HG03280 (cell line): ENCODE measurements around the gene SLC25A30.

Source experiments
- ATAC-seq: cut with Tn5 transposase; IDR thresholded peaks from one replicate; pipeline ENCODE4 v1.9.1; 2021; ENCODE audit warnings: mild to moderate bottlenecking, moderate library complexity; ENCODE audit not compliant: unreplicated experiment

The SLC25A30 gene, protein sequence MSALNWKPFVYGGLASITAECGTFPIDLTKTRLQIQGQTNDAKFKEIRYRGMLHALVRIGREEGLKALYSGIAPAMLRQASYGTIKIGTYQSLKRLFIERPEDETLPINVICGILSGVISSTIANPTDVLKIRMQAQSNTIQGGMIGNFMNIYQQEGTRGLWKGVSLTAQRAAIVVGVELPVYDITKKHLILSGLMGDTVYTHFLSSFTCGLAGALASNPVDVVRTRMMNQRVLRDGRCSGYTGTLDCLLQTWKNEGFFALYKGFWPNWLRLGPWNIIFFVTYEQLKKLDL

DNA sequence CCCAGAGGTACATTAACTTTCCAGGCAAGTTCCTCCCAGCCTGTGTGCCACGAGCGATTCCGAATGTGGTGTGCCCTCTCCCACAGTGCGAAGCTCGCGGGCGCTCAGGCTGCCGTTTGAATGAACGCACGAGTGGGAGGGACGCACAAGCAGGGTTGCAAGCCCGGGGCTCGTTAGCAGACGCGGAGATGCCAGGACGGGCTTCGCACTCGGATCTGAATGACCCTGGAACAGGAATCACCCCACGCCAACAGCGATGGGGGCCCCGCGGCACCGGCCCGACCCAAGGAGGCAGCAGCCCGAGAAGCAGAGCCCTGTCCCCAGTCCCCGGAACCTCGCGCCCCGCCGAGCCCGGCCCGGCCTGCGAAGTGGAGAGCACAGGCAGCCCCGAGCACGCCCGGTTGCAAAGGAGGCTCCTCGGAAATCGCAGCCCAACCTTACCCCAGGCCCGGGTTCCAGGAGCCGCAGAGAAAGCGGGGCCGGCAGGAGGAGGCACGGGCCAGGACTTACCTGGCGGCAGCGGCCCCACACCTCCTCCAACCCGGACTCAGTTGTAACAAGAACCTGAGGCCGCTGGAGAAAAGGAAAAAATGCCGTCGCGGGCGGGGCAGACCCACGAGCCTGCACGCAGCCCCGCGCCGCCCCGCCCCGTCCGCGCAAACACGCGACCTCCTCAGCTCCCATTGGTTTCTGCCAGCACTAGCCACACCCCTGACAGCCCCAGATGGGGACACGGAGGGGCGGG lies at the start of gene SLC25A30:
Gene SLC25A30 (minus strand): TSS at position 584 of the 745 bp plus-strand sequence. CDS start 6,948 bp downstream, outside the sequence.
- peak; percentile 89 for ATAC-seq

DNA sequence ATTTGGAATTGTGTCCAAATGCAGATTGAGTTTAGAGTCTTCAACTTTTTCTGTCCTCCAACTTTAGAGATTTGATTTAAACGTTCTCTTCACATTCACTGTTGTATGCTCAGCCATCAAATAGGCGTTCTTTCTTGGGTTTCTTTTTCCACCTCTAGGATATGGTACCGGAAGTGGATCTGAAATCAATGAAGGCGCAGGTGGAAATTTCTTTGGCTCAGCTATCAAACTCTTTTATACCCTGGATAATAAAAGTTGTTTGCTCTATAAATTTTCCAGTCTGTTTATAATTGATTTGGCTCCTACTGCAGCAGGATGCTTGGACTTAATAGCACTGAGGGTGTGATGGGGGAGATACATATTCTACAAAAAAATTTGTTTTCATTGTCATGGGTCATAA lies 48.2 kb upstream of the SLC25A30 start:
- ATAC-seq, result no peak

DNA sequence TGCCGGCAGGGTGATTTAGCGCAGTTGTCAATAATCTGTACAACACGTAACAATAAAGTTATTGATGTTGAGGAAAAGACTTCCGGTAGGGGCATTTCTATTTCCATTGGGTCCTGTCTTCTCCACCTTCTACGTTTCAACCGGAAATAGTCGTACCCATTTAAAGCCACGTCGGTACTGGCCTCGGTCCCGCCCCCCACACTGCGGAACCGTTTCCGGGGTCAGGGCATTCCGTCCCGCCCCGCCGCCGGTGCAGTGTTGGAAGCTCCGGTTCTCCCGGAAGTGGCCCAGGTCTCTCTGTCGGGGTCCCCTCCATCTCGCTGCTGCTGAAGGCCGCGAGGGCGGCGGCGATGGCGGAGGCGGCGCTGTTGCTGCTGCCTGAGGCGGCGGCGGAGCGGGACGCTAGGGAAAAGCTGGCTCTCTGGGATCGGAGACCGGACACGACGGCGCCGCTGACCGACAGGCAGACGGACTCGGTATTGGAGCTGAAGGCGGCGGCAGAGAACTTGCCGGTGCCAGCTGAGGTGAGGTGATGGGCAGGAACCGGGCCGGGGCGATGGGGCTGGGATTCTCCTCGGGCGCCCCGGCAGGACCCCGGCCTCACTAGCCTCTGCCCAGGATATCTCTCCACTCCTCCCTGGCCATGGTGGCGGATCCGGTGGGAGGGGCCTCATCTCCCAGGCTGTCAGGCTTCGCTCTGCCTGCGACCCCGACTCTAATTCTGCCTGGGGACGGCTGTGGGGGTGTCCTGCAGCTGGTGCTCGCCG lies 46.7 kb upstream of the SLC25A30 start, which contains the start of gene COG3:
Gene COG3 (plus strand): TSS at position 253 of the 767 bp plus-strand sequence. CDS start 98 bp downstream, at position 351.
- peak; percentile 93 for ATAC-seq

DNA sequence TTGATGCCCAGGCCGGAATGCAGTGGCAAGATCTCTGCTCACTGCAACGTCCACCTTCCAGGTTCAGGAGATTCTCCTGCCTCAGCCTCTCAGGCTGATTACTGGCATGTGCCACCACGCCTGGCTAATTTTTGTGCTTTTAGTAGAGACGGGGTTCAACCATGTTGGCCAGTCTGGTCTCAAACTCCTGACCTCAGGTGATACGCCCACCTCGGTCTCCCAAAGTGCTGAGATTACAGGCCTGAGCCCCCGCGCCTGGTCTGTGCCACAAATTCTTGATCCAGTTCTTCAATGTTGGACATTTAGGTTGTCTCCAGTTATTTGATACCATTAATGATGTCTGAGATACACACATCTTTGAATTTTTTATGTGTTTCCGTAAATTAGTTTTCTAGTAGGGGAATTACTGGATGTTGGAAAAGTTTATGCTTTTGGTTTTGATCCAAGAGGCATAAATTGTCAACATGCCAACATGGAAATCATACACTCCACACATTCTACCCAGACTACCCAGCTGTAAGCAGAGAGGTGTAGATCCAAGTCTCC lies 46.0 kb upstream of the SLC25A30 start:
- no peak for ATAC-seq

DNA sequence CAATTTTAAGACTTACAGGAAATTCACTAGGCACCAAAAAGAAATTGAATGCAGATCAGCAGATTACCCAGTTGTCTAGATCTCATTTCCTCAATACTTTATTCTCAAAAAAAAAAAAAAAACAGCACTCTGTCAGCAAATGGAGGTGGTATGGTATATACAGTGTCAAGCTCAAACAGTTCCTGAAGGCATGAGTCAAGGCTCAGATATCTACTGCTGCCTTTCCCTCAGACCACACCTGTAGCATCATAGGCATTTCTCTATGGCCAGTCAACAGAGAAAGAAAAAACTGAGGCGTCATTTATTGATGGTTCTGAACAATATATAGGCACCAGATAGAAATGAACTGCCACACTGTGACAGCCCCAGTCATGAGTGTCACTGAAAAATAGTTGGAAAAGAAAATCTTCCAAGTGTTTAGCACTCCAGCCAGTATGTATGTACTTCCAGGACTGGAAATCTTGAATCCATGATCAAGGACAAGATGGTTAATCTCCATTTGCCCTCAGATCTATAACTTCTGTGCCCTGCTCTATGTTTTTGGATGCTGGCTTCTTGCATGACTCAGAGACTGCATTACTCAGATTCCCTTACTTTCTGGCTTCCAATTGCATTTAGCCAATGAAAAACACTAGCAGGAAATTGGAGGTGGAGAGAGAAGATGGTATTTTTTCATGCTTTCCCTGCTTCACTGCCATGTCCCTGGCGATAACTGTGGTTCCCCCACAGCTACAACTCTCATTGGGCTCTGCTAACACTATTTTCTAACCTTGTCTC lies 38.2 kb upstream of the SLC25A30 start:
- no peak for ATAC-seq

DNA sequence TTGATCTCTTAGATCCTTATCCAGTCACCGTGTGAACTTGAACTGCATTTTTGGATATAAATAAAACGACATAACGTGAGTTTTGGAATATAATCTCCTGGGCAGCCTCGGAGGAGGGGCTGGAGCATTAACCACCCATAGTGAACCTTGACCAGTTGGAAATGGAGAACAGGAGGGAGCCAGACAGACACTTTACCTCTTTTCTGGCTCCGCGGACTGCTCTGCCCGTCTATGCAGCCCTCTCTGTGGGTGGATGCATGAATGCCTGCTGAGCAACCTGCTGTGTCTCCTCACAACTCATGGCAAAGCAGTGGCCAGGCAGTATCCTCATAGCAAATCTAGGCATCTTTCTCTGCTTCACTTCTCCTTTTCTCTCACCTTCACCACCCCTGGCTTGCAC lies 36.0 kb upstream of the SLC25A30 start:
- no peak for ATAC-seq

DNA sequence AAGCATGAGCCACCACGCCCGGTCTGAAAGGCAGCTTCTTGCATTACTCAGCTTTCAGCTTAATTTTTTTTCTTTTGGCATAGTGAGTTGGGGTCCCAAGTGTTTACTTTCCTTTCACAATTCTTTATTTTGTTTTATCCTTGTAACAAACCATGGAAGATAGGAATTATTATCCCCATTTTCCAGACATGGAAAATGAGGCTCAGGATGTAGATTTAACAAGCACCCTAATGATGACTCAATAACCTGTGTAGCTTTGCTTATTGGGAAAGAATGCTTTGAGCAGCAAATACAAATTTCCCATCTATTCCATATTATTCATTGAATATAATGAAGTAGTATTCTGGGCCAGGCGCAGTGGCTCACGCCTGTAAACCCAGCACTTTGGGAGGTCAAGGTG lies 33.1 kb upstream of the SLC25A30 start:
- ATAC-seq, result no peak

DNA sequence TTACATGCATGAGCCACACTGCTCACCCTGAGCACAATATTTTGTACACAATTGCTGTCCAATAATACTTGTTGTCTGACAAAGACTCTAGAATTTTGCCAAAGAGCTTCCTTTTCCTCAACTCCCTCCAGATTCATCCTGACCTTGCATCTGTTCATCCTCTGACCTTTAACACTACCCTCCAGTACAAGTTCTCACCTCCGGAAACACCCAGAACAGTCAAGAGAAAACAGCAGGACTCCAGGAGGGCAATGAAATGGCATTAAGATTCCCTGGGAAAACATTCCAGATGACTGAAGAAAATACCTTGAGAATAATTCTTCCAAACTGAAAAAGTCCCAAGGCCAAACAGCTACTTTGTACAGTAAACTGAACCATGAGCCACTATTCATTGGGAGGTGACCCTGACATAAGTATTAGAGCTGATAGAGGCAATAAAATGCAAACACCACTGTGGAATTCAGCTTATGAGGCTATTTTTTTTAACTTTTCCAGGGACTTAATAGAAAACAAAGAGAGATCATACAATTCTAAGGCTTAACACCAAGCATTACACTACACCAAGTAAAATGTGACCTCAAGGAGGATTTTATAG lies 30.9 kb upstream of the SLC25A30 start:
- ATAC-seq, result no peak

DNA sequence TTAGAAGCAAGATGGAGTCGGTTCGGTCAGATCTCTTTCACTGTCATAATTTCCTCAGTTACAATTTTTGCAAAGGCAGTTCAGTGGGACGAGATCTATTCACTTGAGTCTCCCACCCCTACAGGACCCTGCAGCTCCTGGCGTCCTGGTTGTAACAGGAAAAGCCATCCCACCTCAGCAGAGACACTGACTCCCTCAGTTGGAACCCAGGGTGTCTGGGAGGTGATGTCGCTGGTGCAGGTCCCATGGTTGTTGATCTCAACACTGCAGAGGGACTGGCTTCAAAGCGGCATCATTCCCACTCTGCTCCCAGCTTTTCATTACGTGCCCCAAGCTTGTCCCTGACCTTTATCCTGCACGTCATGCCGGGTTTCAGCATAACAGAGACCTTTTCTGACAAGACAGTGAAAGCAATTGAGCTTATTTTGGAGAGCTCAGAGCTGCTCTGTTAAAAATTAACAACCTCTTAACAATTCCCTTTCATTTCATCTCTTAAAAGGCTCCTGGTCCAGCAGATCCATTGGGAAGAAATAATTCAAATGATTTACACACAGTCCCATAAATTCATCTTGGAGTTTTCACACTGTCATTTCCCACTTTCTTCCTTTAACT lies 29.0 kb upstream of the SLC25A30 start:
- ATAC-seq, result no peak

DNA sequence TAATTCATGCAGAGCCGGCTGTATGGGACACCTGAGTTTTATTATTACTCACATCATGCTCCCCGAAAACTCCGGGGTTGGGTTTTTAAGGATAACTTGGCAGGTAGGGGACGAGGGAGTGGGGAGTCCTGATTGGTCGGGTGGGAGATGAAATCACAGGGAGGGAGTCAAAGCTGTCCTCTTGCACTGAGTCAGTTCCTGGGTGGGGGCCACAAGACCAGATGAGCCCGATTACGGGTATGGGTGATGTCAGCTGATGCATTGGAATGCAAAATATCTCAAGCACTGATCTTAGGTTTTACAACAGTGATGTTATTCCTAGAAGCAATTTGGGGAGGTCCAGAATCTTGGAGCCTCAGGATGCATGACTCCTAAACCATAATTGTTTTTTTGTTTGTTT lies 28.0 kb upstream of the SLC25A30 start:
- ATAC-seq, result no peak

DNA sequence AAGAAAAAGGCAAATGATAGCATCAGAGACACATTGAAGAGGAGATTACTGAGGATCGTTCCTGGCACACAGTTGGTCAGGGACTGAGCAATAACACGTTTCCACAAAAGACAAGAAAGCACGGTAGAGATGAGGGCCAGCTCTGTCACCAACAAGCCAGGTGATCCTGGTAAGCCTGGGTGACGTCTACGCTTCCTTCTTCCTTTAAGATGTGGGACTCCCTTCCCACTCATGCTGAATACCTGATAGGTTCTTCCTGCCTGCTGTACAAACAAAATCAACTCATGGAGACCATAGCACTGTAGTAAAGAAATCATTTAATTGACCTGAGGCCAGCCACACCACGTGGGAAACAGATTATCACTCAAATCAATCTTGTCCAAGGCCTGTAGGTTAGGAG lies 26.9 kb upstream of the SLC25A30 start:
- no peak for ATAC-seq

DNA sequence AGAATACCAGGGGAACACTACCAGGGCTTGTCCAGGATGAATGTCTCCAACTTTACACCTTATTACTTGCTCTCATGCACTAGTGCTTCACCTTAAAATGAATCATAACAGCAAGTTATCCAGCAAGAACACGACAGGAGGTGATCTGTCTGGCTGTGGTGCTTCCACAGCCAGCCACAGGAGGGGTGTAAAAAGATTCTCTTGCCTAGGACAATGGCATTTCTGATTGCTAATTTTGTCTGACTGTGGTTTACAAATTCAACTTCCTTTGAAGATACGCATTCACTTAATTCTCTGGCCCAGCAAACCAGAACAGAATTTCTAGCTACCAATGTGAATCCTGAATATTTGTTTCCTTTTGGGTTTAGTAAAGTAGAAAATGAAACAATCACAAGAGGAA lies 23.5 kb upstream of the SLC25A30 start:
- no peak for ATAC-seq

DNA sequence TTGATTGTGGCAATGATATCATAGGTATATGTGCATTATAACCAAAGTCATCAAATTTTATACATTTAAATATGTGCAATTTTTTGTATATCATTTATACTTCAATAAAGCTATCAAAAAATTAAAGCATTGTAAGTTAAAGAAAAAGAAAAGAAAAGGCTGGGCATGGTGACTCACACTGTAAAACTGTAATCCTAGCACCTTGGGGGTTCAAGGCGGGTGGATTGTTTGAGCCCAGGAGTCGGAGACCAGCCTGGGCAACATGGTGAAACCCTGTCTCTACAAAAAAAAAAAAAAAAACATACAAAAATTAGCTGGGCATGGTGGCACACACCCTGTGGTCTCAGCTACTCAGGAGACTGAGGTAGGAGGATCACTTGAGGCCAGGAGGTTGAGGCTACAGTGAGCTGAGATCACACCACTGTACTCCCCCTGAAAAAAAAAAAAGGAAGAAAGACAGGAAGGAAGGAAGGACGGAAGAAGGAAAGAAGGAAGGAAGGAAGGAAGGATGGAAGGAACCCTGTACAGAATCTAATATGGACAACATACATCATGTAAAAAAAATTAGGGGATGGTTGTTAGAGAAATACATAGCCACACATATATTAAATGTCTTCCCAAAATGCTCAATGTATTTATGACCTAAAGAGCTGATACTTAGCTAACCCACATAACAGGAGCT lies 21.7 kb upstream of the SLC25A30 start:
- ATAC-seq, result no peak

DNA sequence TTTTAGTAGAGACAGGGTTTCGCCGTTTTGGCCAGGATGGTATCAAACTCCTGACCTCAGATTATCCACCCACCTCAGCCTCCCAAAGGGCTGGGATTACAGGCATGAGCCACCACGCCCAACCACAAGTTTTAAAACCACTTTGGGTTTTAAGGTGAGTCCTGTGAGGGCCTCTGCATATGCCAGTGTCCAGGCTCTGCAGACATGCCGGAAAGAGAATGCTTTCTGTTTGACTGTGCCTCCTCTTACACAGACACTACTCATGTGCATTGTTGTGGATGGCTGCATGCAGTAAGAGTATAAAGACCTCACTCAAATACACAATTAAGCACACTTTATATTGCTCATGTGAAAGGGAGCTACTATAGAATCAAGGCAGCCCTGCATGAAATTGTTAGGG lies 20.8 kb upstream of the SLC25A30 start:
- ATAC-seq, result no peak

DNA sequence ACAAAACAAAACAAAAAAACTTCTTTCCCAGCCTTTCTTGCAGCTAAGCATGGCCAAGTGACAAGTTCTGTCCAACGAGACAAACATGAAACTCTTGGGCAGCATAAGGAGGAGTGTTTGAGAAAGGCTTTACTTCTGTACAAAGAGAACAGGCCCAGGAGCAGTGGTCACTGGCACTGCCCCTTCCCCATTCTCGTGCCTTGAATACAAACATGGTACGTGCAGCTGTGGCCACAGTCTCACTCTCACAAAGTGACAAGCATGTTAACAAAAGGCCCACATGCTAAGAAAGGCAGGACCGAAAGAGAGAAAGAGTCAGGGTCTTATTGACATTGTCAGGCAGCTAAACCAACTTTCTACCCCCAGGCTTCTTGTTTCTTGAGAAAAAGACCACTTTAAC lies 19.8 kb upstream of the SLC25A30 start:
- ATAC-seq, result no peak

DNA sequence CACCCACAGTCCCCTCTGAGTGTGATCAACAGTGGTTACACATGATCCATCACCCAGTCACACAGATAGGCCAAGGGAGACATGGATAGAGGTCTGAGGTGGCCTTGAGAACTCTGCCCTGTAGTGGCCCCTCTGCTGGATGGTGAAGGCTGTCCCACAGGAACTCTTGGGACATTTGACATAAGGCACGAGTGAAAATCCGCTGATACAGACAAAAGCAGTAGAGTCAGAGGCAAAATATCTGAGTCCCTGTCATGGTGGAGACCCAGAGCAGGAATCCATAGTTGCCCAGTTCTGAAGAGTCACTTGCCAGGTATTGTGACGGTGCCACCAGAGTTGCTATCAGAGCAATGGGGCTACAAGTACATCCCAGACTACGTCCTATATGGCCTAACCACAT lies 18.8 kb upstream of the SLC25A30 start:
- ATAC-seq, result no peak

DNA sequence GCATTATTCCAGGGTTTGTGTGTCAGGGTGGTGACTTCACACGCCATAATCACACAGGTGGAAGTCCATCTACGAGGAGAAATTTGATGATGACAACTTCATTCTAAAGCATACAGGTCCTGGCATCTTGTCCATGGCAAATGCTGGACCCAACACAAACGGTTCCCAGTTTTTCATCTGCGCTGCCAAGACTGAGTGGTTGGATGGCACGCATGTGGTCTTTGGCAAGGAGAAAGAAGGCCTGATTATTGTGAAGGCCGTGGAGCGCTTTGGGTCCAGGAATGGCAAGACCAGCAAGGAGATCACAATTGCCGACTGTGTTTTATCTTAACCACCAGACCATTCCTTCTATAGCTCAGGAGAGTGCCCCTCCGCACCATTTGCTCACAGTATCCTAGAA lies 18.2 kb upstream of the SLC25A30 start:
- ATAC-seq, result no peak

DNA sequence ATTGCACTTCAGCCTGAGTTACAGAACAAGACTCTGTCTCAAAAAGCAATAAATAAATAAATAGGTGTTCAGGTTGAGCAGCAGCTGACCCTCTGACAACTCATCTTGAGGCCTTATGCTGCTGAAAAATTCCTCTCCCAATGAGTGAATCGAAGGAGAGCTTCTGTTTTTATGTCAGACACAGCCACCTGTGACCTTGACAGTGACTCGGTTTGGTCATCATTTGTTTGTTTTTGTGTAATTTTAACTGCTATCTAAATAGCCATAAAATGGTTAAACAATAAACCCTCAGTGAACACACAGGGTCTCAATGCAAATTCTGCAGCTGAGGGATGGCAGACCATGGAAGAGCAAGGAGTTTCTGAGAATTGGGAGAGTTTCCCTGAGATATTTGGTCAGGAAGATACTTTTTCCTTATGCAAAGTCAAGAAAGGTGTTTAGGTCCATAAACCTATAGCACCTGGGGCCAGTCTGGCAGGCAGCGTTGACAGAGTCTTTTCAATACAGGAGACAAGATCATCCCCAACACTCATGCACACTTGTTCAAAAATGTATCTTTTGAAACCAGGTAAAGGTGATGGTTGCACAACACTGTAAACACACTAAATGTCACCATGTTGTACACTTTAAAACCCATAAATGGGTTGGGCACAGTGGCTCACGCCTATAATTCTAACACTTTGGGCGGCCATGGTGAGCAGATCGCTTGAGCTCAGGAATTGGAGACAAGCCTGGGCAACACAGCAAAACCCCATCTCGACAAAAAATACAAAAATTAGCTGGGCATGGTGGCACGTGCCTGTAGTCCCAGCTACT lies 16.6 kb upstream of the SLC25A30 start:
- ATAC-seq, result no peak
